Natural killer cell (primary cell): ENCODE data around the gene FZD8. TPM values are rescaled to one million over a fixed set of nuclear protein-coding genes. Genes with fewer than 3 reads are reported as not detected.

ENCODE experiments used
- ATAC-seq, 3 donors: fragments of 150-1000 bp in 2 of 3; fragments of 200-7000 bp in 1 of 3; cut with Tn5 transposase; 1 replicate in 1 of 3; 2 replicates in 2 of 3; pipeline ENCODE4 v1.10.0; 2021; ENCODE audit warnings: mild to moderate bottlenecking in 2 of 3, moderate library complexity in 2 of 3
- DNase-seq, 2 donors: peaks; one replicate each; pipeline versions ENCODE4 v3.0.0 to v3.0.0-alpha.2; 2013 to 2021; ENCODE audit warnings: mixed read lengths in 1 of 2
- H3K27ac ChIP-seq: one replicate; pipeline ENCODE4 v1.5.1; 2013; ENCODE audit warnings: mild to moderate bottlenecking, low read length
- H3K27me3 ChIP-seq: one replicate; pipeline ENCODE4 v1.6.1; 2013; ENCODE audit warnings: low read length; ENCODE audit not compliant: control insufficient read depth, insufficient read depth
- H3K36me3 ChIP-seq: one replicate; pipeline ENCODE4 v1.6.1; 2013; ENCODE audit warnings: low read length; ENCODE audit not compliant: control insufficient read depth, insufficient read depth
- H3K4me1 ChIP-seq: one replicate; pipeline ENCODE4 v1.6.1; 2013; ENCODE audit warnings: low read length; ENCODE audit not compliant: control insufficient read depth, insufficient read depth
- H3K4me3 ChIP-seq: one replicate; pipeline ENCODE4 v1.5.1; 2013; ENCODE audit warnings: low read length
- H3K9me3 ChIP-seq: one replicate; pipeline ENCODE4 v1.6.1; 2013; ENCODE audit warnings: low read length; ENCODE audit not compliant: control insufficient read depth, insufficient read depth
- H3K27ac Mint-ChIP-seq, 2 donors: one replicate each; pipeline ENCODE4 v1.8.0; 2022; ENCODE audit warnings: mild to moderate bottlenecking in 2 of 2, mixed read lengths in 2 of 2, moderate library complexity in 1 of 2
- H3K27me3 Mint-ChIP-seq, 2 donors: one replicate each; pipeline ENCODE4 v1.8.0; 2022; ENCODE audit warnings: low read depth in 2 of 2, mixed read lengths in 2 of 2
- H3K36me3 Mint-ChIP-seq: one replicate; pipeline ENCODE4 v1.8.0; 2022; ENCODE audit warnings: mixed read lengths
- H3K4me1 Mint-ChIP-seq, 2 donors: one replicate each; pipeline ENCODE4 v1.8.0; 2022; ENCODE audit warnings: mixed read lengths in 2 of 2
- H3K4me3 Mint-ChIP-seq: one replicate; pipeline ENCODE4 v1.8.0; 2022; ENCODE audit warnings: mild to moderate bottlenecking, moderate library complexity, mixed read lengths
- H3K9me3 Mint-ChIP-seq, 2 donors: one replicate each; pipeline ENCODE4 v1.8.0; 2022; ENCODE audit warnings: mixed read lengths in 2 of 2
- WGBS: methylation state at CpG from one replicate; pipeline ENCODE4 v1.1.7; 2013; ENCODE audit warnings: missing lambda C conversion rate; ENCODE audit not compliant: insufficient coverage; 5-methylcytosine and 5-hydroxymethylcytosine counted together
- intact Hi-C: fragments of 100-400 bp; cut with micrococcal nuclease; formaldehyde crosslinking; loops from one replicate; pipeline ENCODE4 v1.14.2; 2022
- total RNA-seq, 4 donors: library from RNA; stranded (reverse); fragments of 120-200 nt in 1 of 4; gene quantifications; one replicate each; pipeline versions ENCODE4 v1.2.3 to v1.2.4, GENCODE V29; 2013 to 2022
- TF ChIP-seq, protein P1 (sequence below): fragments of 200-600 bp; IDR thresholded peaks from one replicate; pipeline ENCODE4 v1.8.0; 2022; ENCODE audit warnings: antibody characterized with exemption

Gene FZD8
- total RNA-seq, 3 donors from 2014 or later (not counting 1 experiment from before 2014, with no cell fraction given): 0.85 to 1.4 (median 1.4) TPM

DNA sequence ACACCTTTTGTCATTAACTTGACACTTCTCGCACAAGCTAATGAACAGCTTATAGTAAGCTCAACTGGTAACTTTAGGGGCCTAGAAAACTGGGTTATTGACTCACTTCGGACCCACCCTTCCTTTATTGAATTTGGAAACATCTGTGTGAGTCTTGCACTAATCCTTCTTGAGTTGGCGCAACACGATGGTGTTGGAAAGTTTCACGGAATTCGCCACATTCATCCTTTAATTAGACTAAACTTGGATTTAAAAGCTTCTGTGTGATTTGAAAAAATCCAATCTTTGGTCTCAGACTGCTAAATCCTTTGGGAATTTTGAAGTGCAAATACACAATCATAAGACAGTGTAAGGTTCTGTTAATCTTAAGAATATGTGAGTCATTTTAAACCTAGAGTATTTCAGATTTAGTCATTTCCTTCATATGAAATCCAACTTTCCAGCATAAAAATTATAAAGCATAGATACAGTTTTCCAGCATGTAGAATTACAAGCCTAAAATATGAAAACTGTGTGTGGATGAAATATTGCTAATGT lies 15.1 kb downstream of the FZD8 start:
- no peak for DNase-seq
- no peak overlapping the region for H3K4me3 Mint-ChIP-seq
- peaks cover 11 to 13% of the 10 kb centered on the region in 2 donors for H3K27me3 Mint-ChIP-seq
- intact Hi-C loops: no loop called here
- Histone ChIP-seq H3K9me3 (no peaks in the 10 kb centered on the region), H3K27me3 (no peaks in the 10 kb centered on the region), H3K36me3 (no peaks in the 10 kb centered on the region), H3K27ac (no peak overlapping the region), H3K4me3 (no peak overlapping the region), H3K4me1 (no peaks in the 10 kb centered on the region)
- no peaks in the 10 kb centered on the region for H3K36me3 Mint-ChIP-seq
- no peak overlapping the region for H3K27ac Mint-ChIP-seq
- no peaks in the 10 kb centered on the region for H3K9me3 Mint-ChIP-seq
- H3K4me1 Mint-ChIP-seq: no peaks in the 10 kb centered on the region
- 93% methylated on average over 6 of the region's 6 CpGs for WGBS
- TF ChIP-seq, protein P1, sequence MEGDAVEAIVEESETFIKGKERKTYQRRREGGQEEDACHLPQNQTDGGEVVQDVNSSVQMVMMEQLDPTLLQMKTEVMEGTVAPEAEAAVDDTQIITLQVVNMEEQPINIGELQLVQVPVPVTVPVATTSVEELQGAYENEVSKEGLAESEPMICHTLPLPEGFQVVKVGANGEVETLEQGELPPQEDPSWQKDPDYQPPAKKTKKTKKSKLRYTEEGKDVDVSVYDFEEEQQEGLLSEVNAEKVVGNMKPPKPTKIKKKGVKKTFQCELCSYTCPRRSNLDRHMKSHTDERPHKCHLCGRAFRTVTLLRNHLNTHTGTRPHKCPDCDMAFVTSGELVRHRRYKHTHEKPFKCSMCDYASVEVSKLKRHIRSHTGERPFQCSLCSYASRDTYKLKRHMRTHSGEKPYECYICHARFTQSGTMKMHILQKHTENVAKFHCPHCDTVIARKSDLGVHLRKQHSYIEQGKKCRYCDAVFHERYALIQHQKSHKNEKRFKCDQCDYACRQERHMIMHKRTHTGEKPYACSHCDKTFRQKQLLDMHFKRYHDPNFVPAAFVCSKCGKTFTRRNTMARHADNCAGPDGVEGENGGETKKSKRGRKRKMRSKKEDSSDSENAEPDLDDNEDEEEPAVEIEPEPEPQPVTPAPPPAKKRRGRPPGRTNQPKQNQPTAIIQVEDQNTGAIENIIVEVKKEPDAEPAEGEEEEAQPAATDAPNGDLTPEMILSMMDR: no peak
- ATAC-seq: no peak

DNA sequence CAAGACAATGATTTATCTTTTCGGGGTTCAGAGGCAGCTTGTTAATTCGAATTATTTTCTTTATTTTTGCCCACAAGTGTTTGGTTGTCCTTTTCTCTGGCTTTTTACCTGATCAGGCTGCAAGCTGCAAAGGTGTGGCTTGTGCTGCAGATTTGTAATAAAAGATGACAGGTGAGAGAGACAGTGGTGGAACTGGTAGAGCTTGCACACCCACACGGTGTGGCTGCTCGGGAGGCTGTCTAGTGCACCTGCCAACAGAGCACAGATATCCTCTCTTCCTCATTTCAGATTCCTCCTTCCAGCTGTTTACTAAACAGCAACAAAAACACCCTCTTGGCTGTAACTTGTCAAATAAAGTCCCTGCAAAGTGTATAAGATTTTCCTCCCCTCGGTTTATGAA lies 27.8 kb downstream of the FZD8 start:
- H3K27me3 ChIP-seq: peaks cover 2% of the 10 kb centered on the region
- H3K27ac Mint-ChIP-seq: no peak overlapping the region
- intact Hi-C loops: no loop called here
- H3K4me1 Mint-ChIP-seq: no peaks in the 10 kb centered on the region
- H3K27me3 Mint-ChIP-seq: peaks cover 8 to 29% of the 10 kb centered on the region in 2 donors
- no peaks in the 10 kb centered on the region for H3K9me3 ChIP-seq
- no peaks in the 10 kb centered on the region for H3K9me3 Mint-ChIP-seq
- DNase-seq: no peak
- TF ChIP-seq, protein P1: no peak
- H3K36me3 Mint-ChIP-seq: no peaks in the 10 kb centered on the region
- WGBS: 56% methylated on average over 4 of the region's 5 CpGs
- H3K4me3 Mint-ChIP-seq: no peak overlapping the region
- H3K36me3 ChIP-seq: no peaks in the 10 kb centered on the region
- no peak for ATAC-seq
- no peak overlapping the region for H3K27ac ChIP-seq
- no peak overlapping the region for H3K4me3 ChIP-seq
- no peaks in the 10 kb centered on the region for H3K4me1 ChIP-seq

DNA sequence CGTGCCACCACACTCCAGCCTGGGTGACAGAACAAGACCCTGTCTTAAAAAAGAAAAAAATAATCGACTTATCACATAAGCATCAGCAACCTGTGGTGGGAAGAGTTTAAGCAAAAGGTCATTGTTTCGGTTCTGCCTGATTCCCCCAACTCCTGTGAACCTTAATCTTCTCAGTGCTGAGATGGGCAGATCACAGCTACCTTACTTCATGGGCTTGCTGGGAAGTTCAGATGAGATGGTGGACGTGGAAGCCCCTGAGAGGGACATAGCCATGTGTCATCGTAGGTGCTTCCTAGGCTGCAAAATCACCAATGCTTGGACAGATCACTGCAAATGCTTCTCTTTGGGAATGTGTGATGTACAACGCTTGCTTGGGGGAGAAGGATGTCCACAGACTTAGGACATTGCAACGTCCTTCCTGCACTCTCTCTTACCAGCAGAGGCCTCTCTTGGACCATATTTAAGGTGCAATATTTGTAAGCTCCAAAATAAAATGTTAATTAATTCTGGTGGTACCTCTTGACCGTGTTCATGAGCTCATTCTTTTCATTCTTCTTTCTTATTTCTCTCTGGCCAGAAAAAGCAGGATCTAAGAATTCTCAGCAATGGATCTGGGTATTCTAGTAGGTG lies 28.4 kb downstream of the FZD8 start:
- Mint-ChIP-seq H3K4me3 (no peak overlapping the region), H3K9me3 (no peaks in the 10 kb centered on the region), H3K36me3 (no peaks in the 10 kb centered on the region), H3K4me1 (no peaks in the 10 kb centered on the region), H3K27ac (no peak overlapping the region), H3K27me3 (peaks cover 8 to 29% of the 10 kb centered on the region in 2 donors)
- H3K36me3 ChIP-seq: no peaks in the 10 kb centered on the region
- no peak overlapping the region for H3K4me3 ChIP-seq
- no peak for DNase-seq
- H3K27me3 ChIP-seq: peaks cover 2% of the 10 kb centered on the region
- H3K9me3 ChIP-seq: no peaks in the 10 kb centered on the region
- H3K27ac ChIP-seq: no peak overlapping the region
- TF ChIP-seq, protein P1: no peak
- intact Hi-C loops: no loop called here
- H3K4me1 ChIP-seq: no peaks in the 10 kb centered on the region
- WGBS: 66% methylated on average over 4 of the region's 8 CpGs
- no peak for ATAC-seq

DNA sequence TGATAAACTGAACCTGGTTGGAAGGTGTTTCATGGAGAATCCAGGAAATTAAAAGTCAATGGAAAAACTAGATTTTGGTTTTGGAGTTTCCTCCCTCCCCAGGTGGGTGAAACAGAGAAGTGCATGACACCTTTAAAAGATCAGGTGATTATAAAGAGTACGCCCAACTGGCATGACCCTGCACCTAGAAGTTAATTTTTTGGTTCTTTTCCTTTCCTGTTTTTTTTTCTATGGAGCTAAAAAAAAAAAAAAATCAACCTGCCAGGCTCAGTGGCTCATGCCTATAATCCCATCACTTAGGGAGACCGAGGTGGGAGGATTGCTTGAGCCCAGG lies 29.0 kb downstream of the FZD8 start:
- H3K27me3 Mint-ChIP-seq: peaks cover 8 to 29% of the 10 kb centered on the region in 2 donors
- TF ChIP-seq, protein P1: no peak
- ATAC-seq: no peak
- H3K9me3 Mint-ChIP-seq: no peaks in the 10 kb centered on the region
- Histone ChIP-seq H3K27me3 (peaks cover 2% of the 10 kb centered on the region), H3K4me1 (peaks cover 2% of the 10 kb centered on the region), H3K27ac (no peak overlapping the region), H3K36me3 (no peaks in the 10 kb centered on the region), H3K4me3 (no peak overlapping the region), H3K9me3 (no peaks in the 10 kb centered on the region)
- intact Hi-C loops: no loop called here
- H3K27ac Mint-ChIP-seq: no peak overlapping the region
- H3K36me3 Mint-ChIP-seq: no peaks in the 10 kb centered on the region
- H3K4me3 Mint-ChIP-seq: no peak overlapping the region
- no peak for DNase-seq
- H3K4me1 Mint-ChIP-seq: no peaks in the 10 kb centered on the region
- 60% methylated on average over 2 of the region's 2 CpGs for WGBS
